Spleen (tissue), 11 donors: Measurements from ENCODE around the gene PGLYRP3. TPM values are rescaled to one million over a fixed set of nuclear protein-coding genes. Genes with fewer than 3 reads are reported as not detected.
"Not testable (repeated sequence)": the region's sequence is repeated elsewhere in the genome, so short reads cannot be mapped to it uniquely, and the experiment has no call there.

Experiments used
- DNase-seq: peaks from one replicate; pipeline ENCODE4 v3.0.0-alpha.2; 2020
- H3K27ac ChIP-seq, 8 donors: fragments of 200-600 bp; sonication (generic) in 7 of 8; 1 replicate in 4 of 8; 2 replicates in 4 of 8; pipeline versions ENCODE4 v1.5.0 to v1.8.0; 2016 to 2021; ENCODE audit warnings: inconsistent platforms in 4 of 8, mild to moderate bottlenecking in 4 of 8, moderate library complexity in 1 of 8
- H3K27me3 ChIP-seq, 7 donors: fragments of 200-600 bp; sonication (generic) in 6 of 7; replicated peaks in 1 of 7; 1 replicate in 4 of 7; 2 replicates in 3 of 7; pipeline versions ENCODE4 v1.5.0 to v1.8.0; 2016 to 2021; ENCODE audit warnings: inconsistent platforms in 3 of 7, mild to moderate bottlenecking in 1 of 7
- H3K36me3 ChIP-seq, 6 donors: fragments of 200-600 bp; sonication (generic) in 5 of 6; 1 replicate in 4 of 6; 2 replicates in 2 of 6; pipeline versions ENCODE4 v1.5.0 to v1.8.0; 2016 to 2021; ENCODE audit warnings: inconsistent platforms in 2 of 6
- H3K4me1 ChIP-seq, 6 donors: fragments of 200-600 bp; sonication (generic) in 5 of 6; 1 replicate in 3 of 6; 2 replicates in 3 of 6; pipeline versions ENCODE4 v1.5.0 to v1.8.0; 2016 to 2021; ENCODE audit warnings: inconsistent platforms in 3 of 6
- H3K4me3 ChIP-seq, 8 donors: fragments of 200-600 bp; sonication (generic) in 7 of 8; 1 replicate in 4 of 8; 2 replicates in 4 of 8; pipeline versions ENCODE4 v1.5.0 to v1.8.0; 2016 to 2021; ENCODE audit warnings: inconsistent platforms in 4 of 8, mild to moderate bottlenecking in 4 of 8, moderate library complexity in 2 of 8
- H3K9me3 ChIP-seq, 8 donors: fragments of 200-600 bp; sonication (generic) in 7 of 8; 1 replicate in 4 of 8; 2 replicates in 4 of 8; pipeline versions ENCODE4 v1.5.0 to v1.8.0; 2016 to 2021; ENCODE audit warnings: inconsistent platforms in 4 of 8
- CTCF ChIP-seq, 11 experiments: fragments of 200-600 bp in 7 of 11; fragments of 450-650 bp in 4 of 11; sonication (generic) in 4 of 11; IDR thresholded peaks in 8 of 11; conservative IDR thresholded peaks in 3 of 11; 1 replicate in 7 of 11; 2 replicates in 4 of 11; pipeline versions ENCODE4 v1.4.0 to v1.8.0; 2016 to 2021; ENCODE audit warnings: antibody characterized with exemption in 11 of 11, inconsistent platforms in 4 of 11, mild to moderate bottlenecking in 1 of 11
- POLR2A ChIP-seq, 3 donors: fragments of 450-650 bp; IDR thresholded peaks; one replicate each; pipeline ENCODE4 v1.5.1; 2017; ENCODE audit warnings: antibody characterized with exemption in 3 of 3, mild to moderate bottlenecking in 1 of 3
- POLR2AphosphoS5 ChIP-seq, 3 donors: sonication (generic); formaldehyde crosslinking; IDR thresholded peaks; one replicate each; pipeline ENCODE4 v1.5.1; 2017; ENCODE audit warnings: antibody characterized with exemption in 3 of 3
- WGBS, 5 donors: extraction: QIAGEN DNeasy Blood & Tissue Kit in 3 of 5; methylation state at CpG; one replicate each; pipeline versions ENCODE4 v1.1.5 to v1.1.7; 2013 to 2018; 5-methylcytosine and 5-hydroxymethylcytosine counted together
- intact Hi-C: fragments of 100-400 bp; cut with DNase I; formaldehyde crosslinking; loops from one replicate; pipeline ENCODE4 v1.15.0; 2023; ENCODE audit warnings: low total_unique reads
- polyA plus RNA-seq, 3 donors: library from polyadenylated mRNA; stranded (reverse); fragments of 200-250 nt; gene quantifications; one replicate each; pipeline ENCODE4 v1.2.1, GENCODE V29; 2013
- total RNA-seq, 7 donors: library from RNA; depleted of rRNA in 3 of 7; stranded (reverse); fragments of >200 nt in 3 of 7; fragmentation: NEBNext Ultra II Directional in 4 of 7; extraction: Animal tissue kit (Norgen Biotek cat#: 25700) in 4 of 7; gene quantifications; one replicate each; pipeline versions ENCODE4 v1.1.0 to v1.2.1, GENCODE V29; 2016 to 2021
- donor health status: healthy with polysubstance abuse.
- donor health status: DM: no; HTN: no; CAD: no; lungs with moderate emphysema.
- donor health status: DM: no; HTN: no; CAD: no.
- donor health status: Bipolar disorder and iron deficiency.
- donor health status: healthy.
- donor health status: DM: no; HTN: no; CAD: no.
- donor health status: DM: yes; HTN: yes; CAD: no.

The PGLYRP3 gene
- total and polyA plus RNA-seq, 10 donors: not detected

DNA sequence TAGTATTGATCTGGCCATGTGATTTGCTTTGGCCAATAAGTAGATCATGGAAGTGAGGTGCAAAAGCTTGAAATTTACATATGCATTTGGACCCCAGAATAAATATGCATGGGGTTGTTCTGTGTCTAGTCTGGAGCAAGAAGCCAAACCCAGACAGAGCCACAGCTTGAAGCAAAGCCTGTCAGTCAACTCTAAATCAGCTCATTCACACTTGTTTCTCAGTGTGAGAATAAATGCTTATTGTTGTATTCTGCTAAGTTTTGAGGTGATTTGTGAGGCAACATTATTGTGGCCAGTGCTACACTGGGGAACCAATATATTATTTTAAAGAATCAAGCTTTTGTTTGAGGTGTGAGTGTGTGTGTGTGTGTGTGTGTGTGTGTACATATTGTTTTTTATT is 12.2 kb upstream of the PGLYRP3 start:
- Histone ChIP-seq H3K4me3 (no peak overlapping the region), H3K36me3 (no peaks in the 10 kb centered on the region), H3K27me3 (peaks cover 0 to 16% (median 0%) of the 10 kb centered on the region in 7 donors), H3K9me3 (peaks cover 0 to 86% (median 68%) of the 10 kb centered on the region in 8 donors), H3K27ac (no peak overlapping the region), H3K4me1 (no peaks in the 10 kb centered on the region)
- DNase-seq: no peak
- no peak for TF ChIP-seq POLR2A (IDR thresholded peaks at IDR 0.05)
- no peak for TF ChIP-seq CTCF (IDR thresholded peaks at IDR 0.05 in 8 of 11, conservative IDR thresholded peaks at IDR 0.05 in 3 of 11)
- TF ChIP-seq POLR2AphosphoS5 (IDR thresholded peaks at IDR 0.05): no peak
- intact Hi-C loops: no loop called here

GRCh38 chr1:153322568-153322967 is 9.8 kb upstream of the PGLYRP3 start:
- Histone ChIP-seq H3K27me3 (peaks cover 0 to 18% (median 3%) of the 10 kb centered on the region in 7 donors), H3K4me3 (no peak overlapping the region), H3K4me1 (no peaks in the 10 kb centered on the region), H3K9me3 (peaks cover 0 to 63% (median 50%) of the 10 kb centered on the region in 8 donors), H3K27ac (no peak overlapping the region), H3K36me3 (no peaks in the 10 kb centered on the region)
- 0 to 53% (median 37%) methylated on average over 1 of the region's 1 CpG for WGBS, 5 donors
- TF ChIP-seq POLR2AphosphoS5 (IDR thresholded peaks at IDR 0.05): no peak
- no peak for TF ChIP-seq CTCF (IDR thresholded peaks at IDR 0.05 in 8 of 11, conservative IDR thresholded peaks at IDR 0.05 in 3 of 11)
- TF ChIP-seq POLR2A (IDR thresholded peaks at IDR 0.05): no peak
- no peak for DNase-seq
- intact Hi-C loops: no loop called here

- peaks cover 0 to 18% (median 3%) of the 10 kb centered on the region in 7 donors for H3K27me3 ChIP-seq
- H3K27ac ChIP-seq, H3K4me3 ChIP-seq, H3K36me3 ChIP-seq, intact Hi-C loops, DNase-seq, H3K4me1 ChIP-seq: not testable (repeated sequence)
- H3K9me3 ChIP-seq: peaks cover 0 to 32% (median 23%) of the 10 kb centered on the region in 8 donors
- WGBS, 5 donors: 86 to 94% (median 90%) methylated on average over 7 of the region's 7 CpGs
Observed at GRCh38 chr1:153318145-153318544, 5.4 kb upstream of the PGLYRP3 start.

DNA sequence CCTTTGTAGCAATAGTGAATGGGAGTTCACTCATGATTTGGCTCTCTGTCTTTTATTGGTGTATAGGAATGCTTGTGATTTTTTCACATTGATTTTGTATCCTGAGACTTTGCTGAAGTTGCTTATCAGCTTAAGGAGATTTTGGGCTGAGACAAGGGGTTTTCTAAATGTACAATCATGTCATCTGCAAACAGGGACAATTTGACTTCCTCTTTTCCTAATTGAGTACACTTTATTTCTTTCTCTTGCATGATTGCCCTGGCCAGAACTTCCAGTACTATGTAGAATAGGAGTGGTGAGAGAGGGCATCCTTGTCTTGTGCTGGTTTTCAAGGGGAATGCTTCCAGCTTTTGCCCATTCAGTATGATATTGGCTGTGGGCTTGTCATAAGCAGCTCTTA is 3.3 kb upstream of the PGLYRP3 start:
- H3K27me3 ChIP-seq: peaks cover 0 to 18% (median 3%) of the 10 kb centered on the region in 7 donors
- H3K4me1 ChIP-seq, H3K36me3 ChIP-seq, intact Hi-C loops, H3K4me3 ChIP-seq, H3K27ac ChIP-seq, DNase-seq: not testable (repeated sequence)
- peaks cover 0 to 11% (median 2%) of the 10 kb centered on the region in 8 donors for H3K9me3 ChIP-seq

- H3K9me3 ChIP-seq, H3K4me3 ChIP-seq, H3K36me3 ChIP-seq, H3K4me1 ChIP-seq, intact Hi-C loops, H3K27me3 ChIP-seq, H3K27ac ChIP-seq, DNase-seq: not testable (repeated sequence)
Observed at GRCh38 chr1:153314388-153314787, 1.6 kb upstream of the PGLYRP3 start.

- Histone ChIP-seq H3K27ac (no peak overlapping the region), H3K4me1 (no peaks in the 10 kb centered on the region), H3K36me3 (no peaks in the 10 kb centered on the region), H3K4me3 (no peak overlapping the region), H3K27me3 (no peaks in the 10 kb centered on the region), H3K9me3 (peaks cover 0 to 4% (median 0%) of the 10 kb centered on the region in 8 donors)
- TF ChIP-seq POLR2AphosphoS5 (IDR thresholded peaks at IDR 0.05): no peak
- TF ChIP-seq POLR2A (IDR thresholded peaks at IDR 0.05): no peak
- no peak for TF ChIP-seq CTCF (IDR thresholded peaks at IDR 0.05 in 8 of 11, conservative IDR thresholded peaks at IDR 0.05 in 3 of 11)
- DNase-seq: no peak
- intact Hi-C loops: no loop called here
- WGBS, 5 donors: 85 to 90% (median 86%) methylated on average over 2 of the region's 2 CpGs
Observed at GRCh38 chr1:153313288-153313687, 536 bp upstream of the PGLYRP3 start.
